ENCODE measurements around the gene HMGA1. TPM values are rescaled to one million over a fixed set of nuclear protein-coding genes. Genes with fewer than 3 reads are reported as not detected.

The HMGA1 gene
- total RNA-seq, 1 donor from 2014 or later = 3.1 TPM

DNA sequence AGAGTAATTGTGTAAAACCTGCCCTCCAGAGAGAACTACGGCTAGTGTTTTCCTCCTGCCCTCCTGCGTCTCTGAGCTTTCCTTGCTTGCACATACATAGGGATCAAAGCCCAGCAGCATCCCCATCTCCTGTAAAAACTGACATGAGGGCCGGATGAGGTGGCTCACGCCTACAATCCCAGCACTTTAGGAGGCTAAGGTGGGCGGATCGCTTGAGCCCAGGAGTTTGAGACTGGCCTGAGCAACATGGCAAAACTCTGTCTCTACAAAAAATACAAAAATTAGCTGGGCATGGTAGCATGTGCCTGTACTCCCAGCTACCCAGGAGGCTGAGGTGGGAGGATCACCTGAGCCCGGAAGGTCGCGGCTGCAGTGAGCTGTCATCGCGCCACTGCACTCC, 52.5 kb downstream of the HMGA1 start:
- DNase-seq (ENCODE audit: low spot score) = no peak

DNA sequence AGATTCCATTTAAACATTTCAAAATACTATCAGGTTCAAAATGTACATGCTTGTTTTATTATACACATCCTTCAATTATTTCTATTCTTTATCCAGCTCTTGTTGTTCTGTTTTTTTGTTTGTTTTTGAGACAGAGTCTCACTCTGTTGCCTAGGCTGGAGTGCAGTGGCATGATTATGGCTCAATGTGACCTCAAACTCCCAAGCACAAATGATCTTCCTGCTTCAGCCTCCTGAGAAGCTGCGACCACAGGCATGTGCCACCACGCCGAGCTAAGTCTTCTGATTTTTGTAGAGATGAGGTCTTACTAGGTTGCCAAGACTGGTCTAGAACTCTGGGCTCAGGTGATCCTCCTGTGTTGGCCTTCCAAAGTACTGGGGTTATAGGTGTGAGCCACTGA, 56.3 kb downstream of the HMGA1 start:
- no peak for DNase-seq (ENCODE audit: low spot score)

DNA sequence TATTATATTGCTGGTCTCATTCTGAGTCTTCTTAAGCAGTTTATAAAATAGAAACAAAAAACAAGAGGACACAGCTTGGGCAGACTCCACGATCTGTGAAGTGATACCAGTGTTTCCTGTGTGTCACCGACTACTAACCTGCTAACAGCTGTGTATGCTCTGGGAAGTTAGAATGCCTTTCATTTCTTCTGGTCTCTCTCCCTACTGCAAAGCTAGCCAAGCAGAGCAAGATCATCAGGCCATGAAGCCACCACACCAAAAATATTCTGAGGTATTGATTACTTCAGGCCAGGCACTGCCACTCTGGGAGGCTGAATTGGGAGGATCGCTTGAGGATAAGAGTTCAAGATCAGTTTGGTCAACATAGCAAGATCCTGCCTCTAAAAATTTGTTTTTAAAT, 59.0 kb downstream of the HMGA1 start:
- DNase-seq (ENCODE audit: low spot score) = no peak

Other genes starting within 250 kb of the HMGA1 start
- gene GRM4, start 90.8 kb upstream of the HMGA1 start, total RNA-seq (ENCODE audit: insufficient read depth, low replicate concordance) = 0.96 TPM
- gene SMIM29, start 12.1 kb downstream of the HMGA1 start, total RNA-seq (ENCODE audit: insufficient read depth, low replicate concordance) = 10.1 TPM
- gene NUDT3, start 155.8 kb downstream of the HMGA1 start, total RNA-seq (ENCODE audit: insufficient read depth, low replicate concordance) = 20.7 TPM
- 2,327 TPM for gene RPS10, start 189.2 kb downstream of the HMGA1 start, total RNA-seq (ENCODE audit: insufficient read depth, low replicate concordance)
- gene PACSIN1, start 229.2 kb downstream of the HMGA1 start, total RNA-seq (ENCODE audit: insufficient read depth, low replicate concordance) = 0.72 TPM

Data from umbilical cord (tissue), 2 donors.